Natural killer cell treated with Interleukin-12 subunit alpha and Interleukin-12 subunit beta and Interleukin-15 and Interleukin-18, amount 100 ng/mL, for 72 hours (primary cell): ENCODE data around the gene CBX1. TPM values are rescaled to one million over a fixed set of nuclear protein-coding genes. Genes with fewer than 3 reads are reported as not detected.

Experiments
- ATAC-seq, 2 donors: fragments of 150-1000 bp; cut with Tn5 transposase in 1 of 2; sonication (Bioruptor Pico), chemical (Tn5 transposase) in 1 of 2; 2 replicates each; pipeline ENCODE4 v1.10.0; 2021
- DNase-seq: peaks from one replicate; pipeline ENCODE4 v3.0.0; 2022; ENCODE audit warnings: low spot score
- H3K27ac Mint-ChIP-seq, 2 donors: 1 replicate in 1 of 2; 2 replicates in 1 of 2; pipeline ENCODE4 v1.8.0; 2022; ENCODE audit warnings: mixed read lengths in 2 of 2, mild to moderate bottlenecking in 1 of 2, moderate library complexity in 1 of 2
- H3K27me3 Mint-ChIP-seq, 2 donors: 1 replicate in 1 of 2; 2 replicates in 1 of 2; pipeline ENCODE4 v1.8.0; 2022; ENCODE audit warnings: mixed read lengths in 2 of 2
- H3K36me3 Mint-ChIP-seq: one replicate; pipeline ENCODE4 v1.8.0; 2022; ENCODE audit warnings: mixed read lengths
- H3K4me1 Mint-ChIP-seq, 2 donors: 1 replicate in 1 of 2; 2 replicates in 1 of 2; pipeline ENCODE4 v1.8.0; 2022; ENCODE audit warnings: low read depth in 2 of 2, mixed read lengths in 2 of 2, mild to moderate bottlenecking in 1 of 2
- H3K4me3 Mint-ChIP-seq: one replicate; pipeline ENCODE4 v1.8.0; 2022; ENCODE audit warnings: mixed read lengths
- H3K9me3 Mint-ChIP-seq: 2 replicates; pipeline ENCODE4 v1.8.0; 2022; ENCODE audit warnings: mixed read lengths
- total RNA-seq, 2 donors: library from RNA; stranded (reverse); gene quantifications; one replicate each; pipeline ENCODE4 v1.2.3, GENCODE V29; 2022

CBX1 gene
- total RNA-seq, 2 donors from 2014 or later, result 51.8 to 58.5 TPM

- DNase-seq (no peak), ATAC-seq (no peak)
- Mint-ChIP-seq H3K27ac (peak overlapping the region; percentile 26 to 99), H3K9me3 (no peaks in the 10 kb centered on the region), H3K36me3 (peaks cover 35% of the 10 kb centered on the region), H3K4me1 (peaks cover 23 to 47% of the 10 kb centered on the region in 2 donors), H3K4me3 (no peak overlapping the region), H3K27me3 (no peaks in the 10 kb centered on the region)
Observed at GRCh38 chr17:48058393-48059124, 42.7 kb downstream of the CBX1 start.

DNA sequence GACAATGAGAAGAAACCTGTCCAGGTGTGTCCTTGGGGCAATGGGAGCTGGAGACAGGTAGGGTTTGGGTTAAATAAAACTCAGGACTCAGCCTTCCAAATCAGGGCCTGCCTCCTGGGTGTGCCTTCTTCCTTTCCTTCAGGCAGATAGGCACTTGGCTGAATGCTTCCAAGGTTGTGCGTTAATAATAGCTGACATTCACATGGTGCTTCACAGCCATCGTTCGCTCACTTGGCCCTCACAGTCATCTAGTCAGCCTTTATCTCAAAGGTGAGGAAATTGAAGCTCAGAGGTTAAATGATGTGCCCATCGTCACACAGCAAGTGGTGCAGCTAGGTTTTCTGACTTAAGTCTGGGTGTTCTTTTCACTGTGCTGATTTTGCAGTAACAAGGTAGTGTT is 43.7 kb downstream of the CBX1 start:
- Mint-ChIP-seq H3K27ac (peak overlapping the region in 1 of 2 donors; percentile 99), H3K36me3 (peaks cover 33% of the 10 kb centered on the region), H3K4me1 (peaks cover 32 to 54% of the 10 kb centered on the region in 2 donors), H3K4me3 (no peak overlapping the region), H3K27me3 (no peaks in the 10 kb centered on the region), H3K9me3 (no peaks in the 10 kb centered on the region)
- DNase-seq (no peak), ATAC-seq (no peak)

GRCh38 chr17:48056879-48057278 is 44.4 kb downstream of the CBX1 start:
- DNase-seq (no peak), ATAC-seq (no peak)
- H3K4me1 Mint-ChIP-seq, result peaks cover 40 to 59% of the 10 kb centered on the region in 2 donors
- peaks cover 29% of the 10 kb centered on the region for H3K36me3 Mint-ChIP-seq
- H3K27ac Mint-ChIP-seq, result peak overlapping the region; percentile 97 to 99
- peak overlapping the region; percentile 75 for H3K4me3 Mint-ChIP-seq
- H3K9me3 Mint-ChIP-seq, result no peaks in the 10 kb centered on the region
- H3K27me3 Mint-ChIP-seq, result no peaks in the 10 kb centered on the region

DNA sequence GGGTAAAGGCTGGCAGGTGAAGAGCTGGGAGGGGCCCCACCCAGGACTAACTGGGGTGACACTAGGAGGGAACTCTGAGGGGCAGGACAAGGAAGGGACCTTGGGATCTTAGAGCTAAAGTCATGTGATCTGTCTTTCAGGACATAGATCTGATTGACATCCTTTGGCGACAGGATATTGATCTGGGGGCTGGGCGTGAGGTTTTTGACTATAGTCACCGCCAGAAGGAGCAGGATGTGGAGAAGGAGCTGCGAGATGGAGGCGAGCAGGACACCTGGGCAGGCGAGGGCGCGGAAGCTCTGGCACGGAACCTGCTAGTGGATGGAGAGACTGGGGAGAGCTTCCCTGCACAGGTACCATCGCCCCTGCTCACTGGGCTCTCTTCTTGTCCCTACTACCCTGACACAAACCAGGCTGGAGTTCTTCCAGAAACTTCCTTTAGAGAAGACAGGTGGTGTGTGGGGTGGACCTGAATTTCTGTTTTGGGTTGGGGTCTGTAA is 45.0 kb downstream of the CBX1 start:
- Mint-ChIP-seq H3K36me3 (peaks cover 27% of the 10 kb centered on the region), H3K27ac (peak overlapping the region; percentile 97 to 99), H3K27me3 (no peaks in the 10 kb centered on the region), H3K4me1 (peaks cover 46 to 62% of the 10 kb centered on the region in 2 donors), H3K4me3 (peak overlapping the region; percentile 75), H3K9me3 (no peaks in the 10 kb centered on the region)
- DNase-seq, result no peak
- ATAC-seq, result peak; percentile 2 to 4

GRCh38 chr17:48055531-48056245 is 45.6 kb downstream of the CBX1 start:
- peaks cover 26% of the 10 kb centered on the region for H3K36me3 Mint-ChIP-seq
- no peaks in the 10 kb centered on the region for H3K27me3 Mint-ChIP-seq
- no peaks in the 10 kb centered on the region for H3K9me3 Mint-ChIP-seq
- peak overlapping the region; percentile 75 for H3K4me3 Mint-ChIP-seq
- H3K4me1 Mint-ChIP-seq, result peaks cover 52 to 62% of the 10 kb centered on the region in 2 donors
- H3K27ac Mint-ChIP-seq, result peak overlapping the region; percentile 97 to 99
- DNase-seq (peak; percentile 85), ATAC-seq (peak; percentile 80 to 91)

- no peaks in the 10 kb centered on the region for H3K9me3 Mint-ChIP-seq
- ATAC-seq (no peak), DNase-seq (no peak)
- H3K27me3 Mint-ChIP-seq, result no peaks in the 10 kb centered on the region
- peak overlapping the region; percentile 97 to 99 for H3K27ac Mint-ChIP-seq
- peak overlapping the region; percentile 75 for H3K4me3 Mint-ChIP-seq
- H3K4me1 Mint-ChIP-seq, result peaks cover 63% of the 10 kb centered on the region in 2 donors
- H3K36me3 Mint-ChIP-seq, result peaks cover 27% of the 10 kb centered on the region
Observed at GRCh38 chr17:48054238-48055185, 46.8 kb downstream of the CBX1 start.

DNA sequence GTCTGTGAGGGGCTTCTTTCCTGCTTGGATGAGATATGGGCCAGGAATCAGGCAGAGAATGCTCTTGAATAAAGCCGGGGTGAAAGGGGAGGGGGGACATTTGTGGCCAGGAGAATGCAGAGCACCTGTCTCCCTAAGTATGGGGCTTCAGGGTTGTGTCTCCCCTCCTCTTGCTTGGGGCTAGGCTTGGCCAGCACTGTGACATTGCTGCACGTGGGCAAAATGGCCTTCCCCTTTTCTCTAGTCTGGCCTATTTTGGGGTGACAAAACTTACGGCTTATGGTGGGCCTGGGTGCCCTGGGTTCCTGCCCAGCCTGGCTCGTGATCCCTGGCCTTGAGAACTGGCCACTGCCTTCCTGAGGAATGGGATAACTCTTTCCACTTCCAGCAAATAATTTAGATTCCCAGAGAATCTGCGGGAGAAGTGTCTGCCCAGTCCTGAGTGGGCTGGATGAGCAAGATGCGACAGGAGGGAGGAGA is 47.5 kb downstream of the CBX1 start:
- peak overlapping the region; percentile 60 to 80 for H3K27ac Mint-ChIP-seq
- DNase-seq, result no peak
- H3K36me3 Mint-ChIP-seq, result peaks cover 25% of the 10 kb centered on the region
- peak overlapping the region; percentile 57 for H3K4me3 Mint-ChIP-seq
- H3K27me3 Mint-ChIP-seq, result no peaks in the 10 kb centered on the region
- H3K9me3 Mint-ChIP-seq, result no peaks in the 10 kb centered on the region
- ATAC-seq, result no peak
- H3K4me1 Mint-ChIP-seq, result peaks cover 61 to 71% of the 10 kb centered on the region in 2 donors

DNA sequence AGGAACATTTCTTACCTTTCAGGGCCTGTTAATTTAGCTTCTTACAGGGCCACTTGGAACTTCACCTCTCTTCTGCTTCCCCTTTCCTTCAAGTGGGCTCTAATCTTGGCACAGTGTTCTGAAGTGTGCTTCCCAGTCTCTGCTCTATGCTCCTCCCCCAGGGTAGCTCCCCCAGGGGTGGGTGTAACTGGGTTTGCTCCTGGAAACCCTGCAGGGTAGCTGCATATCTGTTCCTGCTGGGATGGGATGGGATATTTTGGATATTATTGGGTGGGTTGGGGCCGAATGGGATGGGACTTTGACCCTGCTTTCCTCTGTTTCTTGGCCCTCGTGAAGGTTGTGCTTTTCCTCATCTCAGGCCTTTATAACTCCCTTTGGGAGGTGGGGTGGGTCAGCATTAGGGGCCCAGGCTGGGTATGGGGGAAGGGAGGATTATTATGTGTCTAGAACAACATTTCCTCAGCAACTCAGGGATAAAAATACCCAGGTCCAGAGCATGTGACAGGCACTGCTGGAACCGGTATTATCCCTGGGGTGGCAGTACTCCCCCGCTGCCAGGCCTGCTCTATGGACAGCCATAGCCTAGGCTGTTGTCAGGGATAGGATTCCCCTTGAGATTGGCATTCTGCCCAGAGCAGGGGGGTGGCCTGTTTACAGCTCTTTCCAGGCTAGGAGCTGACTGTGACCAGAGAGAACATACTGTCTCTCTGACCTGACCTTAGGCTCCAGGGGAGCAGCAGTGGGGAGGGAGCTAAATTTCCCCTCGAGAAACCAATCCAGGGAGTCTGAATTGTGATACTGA is 48.1 kb downstream of the CBX1 start:
- Mint-ChIP-seq H3K27ac (peak overlapping the region; percentile 60 to 80), H3K9me3 (no peaks in the 10 kb centered on the region), H3K27me3 (no peaks in the 10 kb centered on the region), H3K4me3 (peak overlapping the region; percentile 57), H3K4me1 (peaks cover 61 to 73% of the 10 kb centered on the region in 2 donors), H3K36me3 (peaks cover 23% of the 10 kb centered on the region)
- DNase-seq (no peak), ATAC-seq (no peak)

DNA sequence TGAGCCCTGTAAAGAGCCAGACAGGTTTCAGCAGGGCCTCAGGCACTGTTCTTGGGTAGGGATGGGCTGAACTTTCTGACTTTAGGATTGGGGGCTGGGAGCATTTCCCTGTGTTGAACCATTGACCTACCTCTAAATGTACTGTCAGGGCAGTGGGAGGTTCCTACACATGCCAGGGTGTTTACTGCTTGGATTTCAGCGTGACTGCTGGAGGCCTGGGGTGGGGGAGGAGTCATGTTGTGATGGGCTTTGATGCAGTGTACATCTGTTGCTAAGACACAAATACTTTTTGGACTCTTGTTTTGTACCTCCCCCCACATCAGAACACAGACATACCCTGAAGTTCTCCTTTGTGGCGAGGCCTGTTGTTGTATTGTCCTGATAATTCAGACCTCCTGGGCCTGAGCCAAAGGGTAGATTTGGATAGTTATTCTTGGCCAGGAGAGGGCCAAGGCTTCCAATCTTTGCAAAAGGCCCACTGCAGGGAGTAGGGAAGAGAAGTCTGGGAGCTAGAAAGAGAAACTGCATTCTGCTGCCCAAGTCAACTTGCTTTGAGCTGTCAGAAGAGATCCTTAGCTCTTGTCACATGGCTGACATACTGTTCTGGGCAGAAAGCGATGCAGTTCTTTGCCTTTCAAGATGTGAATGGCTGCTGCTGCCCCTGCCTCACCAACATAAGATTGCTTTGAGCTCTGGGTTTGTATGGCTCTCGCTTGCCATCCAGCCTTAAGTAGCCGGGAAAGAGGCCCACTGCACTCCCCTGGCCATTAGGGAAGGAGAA is 49.4 kb downstream of the CBX1 start:
- H3K4me3 Mint-ChIP-seq, result peak overlapping the region; percentile 57
- no peaks in the 10 kb centered on the region for H3K9me3 Mint-ChIP-seq
- H3K27me3 Mint-ChIP-seq, result no peaks in the 10 kb centered on the region
- DNase-seq (no peak), ATAC-seq (no peak)
- peaks cover 23% of the 10 kb centered on the region for H3K36me3 Mint-ChIP-seq
- peak overlapping the region; percentile 60 to 95 for H3K27ac Mint-ChIP-seq
- H3K4me1 Mint-ChIP-seq, result peaks cover 67 to 76% of the 10 kb centered on the region in 2 donors

GRCh38 chr17:48051283-48051682 is 50.0 kb downstream of the CBX1 start:
- H3K36me3 Mint-ChIP-seq, result peaks cover 23% of the 10 kb centered on the region
- DNase-seq (no peak), ATAC-seq (no peak)
- H3K9me3 Mint-ChIP-seq, result no peaks in the 10 kb centered on the region
- peak overlapping the region; percentile 60 to 95 for H3K27ac Mint-ChIP-seq
- H3K4me1 Mint-ChIP-seq, result peaks cover 66 to 76% of the 10 kb centered on the region in 2 donors
- H3K27me3 Mint-ChIP-seq, result no peaks in the 10 kb centered on the region
- peak overlapping the region; percentile 51 for H3K4me3 Mint-ChIP-seq

- Mint-ChIP-seq H3K36me3 (peaks cover 17% of the 10 kb centered on the region), H3K27me3 (no peaks in the 10 kb centered on the region), H3K27ac (peak overlapping the region; percentile 90 to 95), H3K4me1 (peaks cover 52 to 65% of the 10 kb centered on the region in 2 donors), H3K9me3 (no peaks in the 10 kb centered on the region), H3K4me3 (peak overlapping the region; percentile 81)
- ATAC-seq, result peak; percentile 69 to 78
- peak; percentile 85 for DNase-seq
Observed at GRCh38 chr17:48048384-48049126, 52.7 kb downstream of the CBX1 start.
